ENCODE data around the gene SAC3D1.
A peak's percentile ranks its signal among the peaks of the same experiment; 100 is the strongest.

The SAC3D1 gene

DNA sequence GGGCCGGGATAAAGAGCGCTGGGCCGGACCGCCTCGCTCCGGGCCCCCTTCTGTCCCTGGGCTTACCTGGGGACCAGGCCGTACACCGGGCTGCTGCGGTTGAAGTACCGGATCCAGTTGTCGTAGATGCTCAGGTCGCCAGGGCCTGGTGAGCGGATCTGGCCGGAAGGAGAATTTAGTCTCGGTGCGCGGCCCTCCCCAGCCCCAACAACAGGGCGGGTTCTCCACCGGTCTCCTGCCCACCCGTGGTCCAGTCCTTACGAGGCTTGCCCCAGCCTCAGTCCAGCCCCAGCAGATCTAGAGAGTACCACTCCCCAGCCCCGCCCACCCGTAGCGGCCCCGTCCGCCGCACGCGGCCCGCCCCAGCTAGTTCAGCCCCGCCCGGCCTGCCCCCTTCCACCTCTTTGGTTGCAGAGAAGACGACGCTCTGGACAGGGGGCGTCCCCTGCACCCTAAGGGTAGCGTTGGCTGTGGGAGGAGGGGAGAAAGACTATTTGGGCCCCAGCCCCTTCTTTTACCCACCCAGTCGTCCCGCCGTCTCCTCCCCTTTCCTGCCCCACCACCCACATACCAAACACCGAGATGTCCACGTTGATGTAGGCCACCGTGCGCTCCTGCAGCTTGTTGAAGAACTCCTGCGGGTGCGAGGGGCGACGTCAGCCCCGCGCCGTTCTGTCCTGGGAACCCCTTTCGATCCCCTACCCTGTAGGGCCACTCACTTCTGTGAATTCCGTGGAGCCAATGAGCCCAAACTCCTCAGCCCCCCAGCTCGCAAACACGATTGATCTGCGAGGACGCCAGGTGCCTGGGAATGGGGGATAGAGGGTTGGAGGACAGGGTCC is 6.8 kb downstream of the SAC3D1 start:
- TF ChIP-seq, protein P1, sequence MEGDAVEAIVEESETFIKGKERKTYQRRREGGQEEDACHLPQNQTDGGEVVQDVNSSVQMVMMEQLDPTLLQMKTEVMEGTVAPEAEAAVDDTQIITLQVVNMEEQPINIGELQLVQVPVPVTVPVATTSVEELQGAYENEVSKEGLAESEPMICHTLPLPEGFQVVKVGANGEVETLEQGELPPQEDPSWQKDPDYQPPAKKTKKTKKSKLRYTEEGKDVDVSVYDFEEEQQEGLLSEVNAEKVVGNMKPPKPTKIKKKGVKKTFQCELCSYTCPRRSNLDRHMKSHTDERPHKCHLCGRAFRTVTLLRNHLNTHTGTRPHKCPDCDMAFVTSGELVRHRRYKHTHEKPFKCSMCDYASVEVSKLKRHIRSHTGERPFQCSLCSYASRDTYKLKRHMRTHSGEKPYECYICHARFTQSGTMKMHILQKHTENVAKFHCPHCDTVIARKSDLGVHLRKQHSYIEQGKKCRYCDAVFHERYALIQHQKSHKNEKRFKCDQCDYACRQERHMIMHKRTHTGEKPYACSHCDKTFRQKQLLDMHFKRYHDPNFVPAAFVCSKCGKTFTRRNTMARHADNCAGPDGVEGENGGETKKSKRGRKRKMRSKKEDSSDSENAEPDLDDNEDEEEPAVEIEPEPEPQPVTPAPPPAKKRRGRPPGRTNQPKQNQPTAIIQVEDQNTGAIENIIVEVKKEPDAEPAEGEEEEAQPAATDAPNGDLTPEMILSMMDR (IDR thresholded peaks at IDR 0.05; ENCODE audit: insufficient read depth, low read depth, low read length, missing control alignments) = no peak
- no peak overlapping the region for H3K4me3 ChIP-seq (ENCODE audit: low read depth, low read length)
- DNase-seq (ENCODE audit: low read depth) = no peak

DNA sequence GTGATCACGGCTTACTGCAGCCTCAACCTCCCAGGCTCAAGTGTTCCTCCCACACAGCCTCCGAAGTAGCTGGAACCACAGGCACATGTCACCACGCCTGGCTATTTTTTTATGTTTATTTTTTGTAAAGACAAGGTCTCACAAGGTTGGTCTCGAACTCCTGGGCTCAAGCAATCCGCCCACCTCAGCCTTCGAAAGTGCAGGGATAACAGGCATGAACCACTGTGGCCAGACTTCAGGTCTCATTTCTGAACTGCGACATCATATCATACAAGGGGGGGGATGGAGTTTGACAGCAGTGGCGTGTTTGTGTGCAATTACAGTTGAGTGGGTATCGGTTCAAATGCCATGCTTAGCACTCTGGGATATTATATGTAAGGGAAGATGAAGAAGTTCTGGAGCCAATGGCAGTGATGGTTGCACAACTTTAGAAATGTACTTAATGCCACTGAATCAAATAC is 10.4 kb downstream of the SAC3D1 start:
- TF ChIP-seq, protein P1 (IDR thresholded peaks at IDR 0.05; ENCODE audit: insufficient read depth, low read depth, low read length, missing control alignments) = no peak
- H3K4me3 ChIP-seq (ENCODE audit: low read depth, low read length) = no peak overlapping the region
- peak; percentile 59 for DNase-seq (ENCODE audit: low read depth)

DNA sequence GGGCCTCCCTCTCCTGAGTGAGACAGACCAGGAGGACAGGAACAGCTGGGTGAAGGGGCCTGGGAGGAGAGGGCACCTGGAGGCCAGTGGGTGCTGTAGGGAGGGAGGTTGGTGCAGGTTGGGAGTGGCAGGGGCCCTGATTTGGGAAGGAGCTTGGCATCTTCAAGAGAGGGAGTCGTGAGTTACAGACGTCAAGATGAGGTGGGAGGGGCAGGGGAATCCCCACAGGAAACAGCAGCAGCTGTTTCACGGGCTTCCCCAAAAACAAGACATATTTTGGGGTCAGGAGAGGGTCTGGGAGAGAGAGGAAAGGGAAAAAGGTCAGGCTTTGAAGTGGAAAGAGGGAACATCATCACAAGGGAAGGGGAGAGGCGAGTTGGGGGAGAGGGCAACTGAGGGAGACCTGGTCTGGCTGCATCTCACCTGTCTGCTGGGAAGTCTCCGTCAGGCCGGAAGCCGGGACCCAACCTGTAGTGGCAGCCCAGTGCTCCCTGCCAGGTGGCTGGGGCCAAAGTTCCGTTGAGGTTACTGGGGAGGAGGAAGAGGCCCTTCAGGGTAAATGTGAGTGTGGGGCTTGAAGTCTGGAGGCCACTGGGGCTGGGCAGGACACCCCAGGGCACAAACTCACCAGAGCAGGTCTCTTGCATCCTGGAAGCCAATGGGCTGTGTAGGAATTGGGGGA is 13.0 kb downstream of the SAC3D1 start:
- TF ChIP-seq, protein P1 (IDR thresholded peaks at IDR 0.05; ENCODE audit: insufficient read depth, low read depth, low read length, missing control alignments) = no peak
- no peak overlapping the region for H3K4me3 ChIP-seq (ENCODE audit: low read depth, low read length)
- peak; percentile 33 for DNase-seq (ENCODE audit: low read depth)

DNA sequence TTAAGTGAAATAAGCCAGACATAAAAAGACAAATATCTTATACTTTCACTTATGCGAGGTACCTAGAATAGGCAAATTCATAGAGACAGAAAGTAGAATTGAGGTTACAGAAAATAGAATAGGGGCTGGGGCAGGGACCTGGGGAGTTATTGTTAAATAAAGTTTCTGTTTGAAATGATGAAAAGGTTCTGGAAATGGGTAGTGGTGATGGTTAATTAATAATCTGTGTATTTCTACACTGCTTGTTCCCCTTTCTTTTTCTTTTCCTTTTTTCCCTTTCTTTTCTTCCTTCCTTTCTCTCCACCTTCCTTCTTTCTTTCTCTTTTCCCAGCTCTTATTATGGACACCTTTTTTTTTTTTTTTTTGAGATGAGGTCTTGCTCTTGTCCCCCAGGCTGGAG is 14.5 kb downstream of the SAC3D1 start:
- TF ChIP-seq, protein P1 (IDR thresholded peaks at IDR 0.05; ENCODE audit: insufficient read depth, low read depth, low read length, missing control alignments) = no peak
- no peak overlapping the region for H3K4me3 ChIP-seq (ENCODE audit: low read depth, low read length)
- DNase-seq (ENCODE audit: low read depth) = peak; percentile 61

DNA sequence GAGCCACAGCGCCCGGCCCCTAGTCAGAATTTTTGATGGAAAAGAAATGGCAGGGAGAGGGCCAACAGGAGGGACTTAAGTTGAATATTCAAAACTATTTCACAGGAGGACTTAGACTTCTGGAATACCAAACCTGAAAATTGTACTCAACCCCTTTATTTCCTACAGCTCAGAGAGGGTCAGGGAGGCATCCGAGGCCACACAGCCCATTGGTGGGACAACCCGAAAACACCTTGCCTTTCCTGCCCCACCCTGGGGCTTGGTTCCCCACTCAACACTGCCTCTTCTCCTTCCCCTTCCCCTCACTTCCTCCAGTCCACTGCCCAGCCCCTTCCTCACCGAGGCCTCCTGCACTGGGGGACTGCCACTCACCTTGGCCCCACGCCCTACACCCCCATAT is 16.0 kb downstream of the SAC3D1 start:
- no peak overlapping the region for H3K4me3 ChIP-seq (ENCODE audit: low read depth, low read length)
- no peak for DNase-seq (ENCODE audit: low read depth)
- TF ChIP-seq, protein P1 (IDR thresholded peaks at IDR 0.05; ENCODE audit: insufficient read depth, low read depth, low read length, missing control alignments) = no peak

DNA sequence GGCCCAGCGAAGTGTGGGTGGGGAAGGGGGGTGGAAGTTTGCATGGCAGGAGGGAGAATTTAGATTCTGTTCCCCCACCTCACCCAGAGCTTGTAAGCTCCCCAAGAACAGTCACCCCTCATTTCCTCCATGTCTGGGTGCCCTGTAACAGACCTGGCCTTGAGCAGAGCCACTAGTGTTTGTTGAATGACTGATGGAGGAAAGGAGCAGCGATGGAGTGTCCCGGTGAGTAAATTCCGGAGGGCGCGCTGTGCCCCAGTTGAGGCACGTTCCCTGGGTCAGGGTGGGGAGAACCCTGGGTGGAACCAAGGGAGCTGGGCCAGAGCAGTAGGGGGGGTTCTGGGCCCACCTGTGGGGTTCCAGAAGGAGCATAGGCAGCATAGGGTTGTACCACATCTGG is 16.5 kb downstream of the SAC3D1 start:
- DNase-seq (ENCODE audit: low read depth) = no peak
- H3K4me3 ChIP-seq (ENCODE audit: low read depth, low read length) = no peak overlapping the region
- TF ChIP-seq, protein P1 (IDR thresholded peaks at IDR 0.05; ENCODE audit: insufficient read depth, low read depth, low read length, missing control alignments) = no peak

Data from GM12865 (cell line).